CD4-positive, alpha-beta T cell (primary cell): ENCODE measurements around the gene MECP2. TPM values are rescaled to one million over a fixed set of nuclear protein-coding genes. Genes with fewer than 3 reads are reported as not detected.

ENCODE experiments used
- ATAC-seq: fragments of 200-7000 bp; cut with Tn5 transposase; one replicate; pipeline ENCODE4 v1.10.0; 2022; ENCODE audit warnings: mild to moderate bottlenecking; ENCODE audit not compliant: poor library complexity
- CTCF ChIA-PET: fragments of 350-600 bp; sonication (Branson Sonifier 250); formaldehyde crosslinking; loops from one replicate; lab custom pipeline; 2021; ENCODE audit warnings: antibody characterized with exemption, inconsistent platforms; lab: Charles Lee
- POLR2A ChIA-PET: fragments of 350-600 bp; sonication (Branson Sonifier 250); formaldehyde crosslinking; loops from one replicate; lab custom pipeline; 2021; ENCODE audit warnings: antibody characterized with exemption, inconsistent platforms; lab: Charles Lee
- DNase-seq, 14 experiments: peaks; one replicate each; pipeline ENCODE4 v3.0.0-alpha.2; 2013 to 2020; ENCODE audit warnings: mixed read lengths in 2 of 14
- H3K27ac ChIP-seq, 2 donors: one replicate each; pipeline versions ENCODE4 v1.5.1 to v1.7.0; 2013; ENCODE audit warnings: low read length in 2 of 2, low read depth in 1 of 2, mild to moderate bottlenecking in 1 of 2
- H3K27me3 ChIP-seq, 2 experiments: 1 replicate in 1 of 2; 2 replicates in 1 of 2; pipeline versions ENCODE4 v1.6.1 to v1.7.0; 2013; ENCODE audit warnings: low read length in 2 of 2, control low read depth in 1 of 2, mild to moderate bottlenecking in 1 of 2, moderate library complexity in 1 of 2; ENCODE audit not compliant: insufficient read depth in 2 of 2, control insufficient read depth in 1 of 2
- H3K36me3 ChIP-seq: one replicate; pipeline ENCODE4 v1.6.1; 2013; ENCODE audit warnings: low read length, control low read depth; ENCODE audit not compliant: insufficient read depth
- H3K4me1 ChIP-seq: one replicate; pipeline ENCODE4 v1.6.1; 2013; ENCODE audit warnings: low read length, control low read depth; ENCODE audit not compliant: insufficient read depth
- H3K4me3 ChIP-seq: one replicate; pipeline ENCODE4 v1.5.1; 2013; ENCODE audit warnings: mild to moderate bottlenecking, low read length, moderate library complexity
- H3K9me3 ChIP-seq, 2 experiments: 1 replicate in 1 of 2; 2 replicates in 1 of 2; pipeline versions ENCODE4 v1.6.1 to v1.7.0; 2013; ENCODE audit warnings: low read length in 2 of 2, mild to moderate bottlenecking in 2 of 2, control low read depth in 1 of 2, moderate library complexity in 1 of 2; ENCODE audit not compliant: control insufficient read depth in 1 of 2, insufficient read depth in 1 of 2
- H3K27ac Mint-ChIP-seq: one replicate; pipeline ENCODE4 v1.8.0; 2020; ENCODE audit warnings: mixed read lengths
- H3K27me3 Mint-ChIP-seq: one replicate; pipeline ENCODE4 v1.8.0; 2021; ENCODE audit warnings: mixed read lengths
- H3K36me3 Mint-ChIP-seq: one replicate; pipeline ENCODE4 v1.8.0; 2021; ENCODE audit warnings: low read depth, mixed read lengths
- H3K4me1 Mint-ChIP-seq: one replicate; pipeline ENCODE4 v1.8.0; 2021; ENCODE audit warnings: low read depth, mixed read lengths
- H3K4me3 Mint-ChIP-seq: one replicate; pipeline ENCODE4 v1.8.0; 2020; ENCODE audit warnings: mild to moderate bottlenecking, mixed read lengths
- H3K9me3 Mint-ChIP-seq: one replicate; pipeline ENCODE4 v1.8.0; 2020; ENCODE audit warnings: mixed read lengths
- CTCF ChIP-seq: fragments of 200-600 bp; IDR thresholded peaks from one replicate; pipeline ENCODE4 v1.8.0; 2022; ENCODE audit warnings: antibody characterized with exemption, mild to moderate bottlenecking
- intact Hi-C, 2 experiments: fragments of 100-400 bp; cut with DNase I in 1 of 2; cut with micrococcal nuclease in 1 of 2; formaldehyde crosslinking; loops; one replicate each; pipeline versions ENCODE4 v1.15.1 to v1.9.0; 2023 to 2025; cut with DNase I, micrococcal nuclease
- microRNA-seq: library from miRNA; unstranded; fragments of <30 nt; microRNA quantifications from one replicate; pipeline ENCODE4 v1.2.0, GENCODE V29; 2021; ENCODE audit warnings: borderline microRNAs expressed, borderline replicate concordance
- total RNA-seq, 174 experiments: library from RNA in 2 of 174; stranded (reverse) in 2 of 174; gene quantifications; one replicate each; pipeline ENCODE4 v1.2.3 and lab custom pipeline; 2021 to 2026

Gene MECP2
- total RNA-seq, 2 experiments from 2014 or later, result 120 to 133 TPM

- intact Hi-C loops, result loop anchor here in 1 of 2 experiments (1.0 kb wide), 1 partner anchor 9 kb away; no protein-coding TSS in a partner anchor
- peak; percentile 69 to 94 (median 82) for DNase-seq
- Mint-ChIP-seq H3K27me3 (no peaks in the 10 kb centered on the region), H3K4me1 (peaks cover 40% of the 10 kb centered on the region), H3K36me3 (peaks cover 28% of the 10 kb centered on the region), H3K27ac (peak within 1 kb of the TSS; percentile 98), H3K4me3 (peak within 1 kb of the TSS; percentile 100), H3K9me3 (no peaks in the 10 kb centered on the region)
- H3K4me3 ChIP-seq, result peak within 1 kb of the TSS; percentile 96
- H3K36me3 ChIP-seq, result no peaks in the 10 kb centered on the region
- no peak for TF ChIP-seq CTCF
- peaks cover 48% of the 10 kb centered on the region for H3K4me1 ChIP-seq
- no peaks in the 10 kb centered on the region for H3K9me3 ChIP-seq
- no peaks in the 10 kb centered on the region for H3K27me3 ChIP-seq
- ChIA-PET POLR2A (interaction anchor here (1.1 to 6.6 kb wide), 10 partner anchors 8 to 1031 kb away, joined by 3 to 163 read pairs (median 9); partner anchors contain the start of genes ARHGAP4, IRAK1 and RPL10), CTCF (no interaction called here)
- H3K27ac ChIP-seq, result peak within 1 kb of the TSS; percentile 98 to 99
- ATAC-seq, result peak; percentile 50
These were observed 125.0 kb downstream of the MECP2 start, which contains the start of gene TMEM187 for GRCh38 chrX:153972368-153973126. TMEM187 (plus strand) TSS chrX:153972754; CDS start chrX:153982063, 9,309 bp downstream.

Small RNAs within 50 kb of the gene (microRNA-seq; reads per million reads assigned to microRNA genes)
- gene MIR3202-1 (not detected), gene MIR3202-2 (not detected), gene MIR718 (not detected)

Other genes with a start within 250 kb of the MECP2 start
- gene L1CAM, start 211.5 kb downstream of the MECP2 start, total RNA-seq, result 1 to 10 TPM in 1 of 2 experiments, under 1 TPM in 1; 0.89 to 1.2 TPM
- gene AVPR2, start 193.0 kb downstream of the MECP2 start, total RNA-seq, result not detected
- 100 to 1,000 TPM; 456 to 463 TPM for gene ARHGAP4, start 171.5 kb downstream of the MECP2 start, total RNA-seq
- 10 to 100 TPM; 41.5 to 42.0 TPM for gene NAA10, start 162.7 kb downstream of the MECP2 start, total RNA-seq
- 1 to 10 TPM; 8.6 to 9.3 TPM for gene RENBP, start 153.1 kb downstream of the MECP2 start, total RNA-seq
- 10 to 100 TPM; 45.9 to 50.2 TPM for gene HCFC1, start 125.9 kb downstream of the MECP2 start, total RNA-seq
- gene TMEM187, start 125.0 kb downstream of the MECP2 start, total RNA-seq, result 1 to 10 TPM; 1.4 to 2.0 TPM
- 10 to 100 TPM; 61.2 to 67.4 TPM for gene IRAK1, start 77.8 kb downstream of the MECP2 start, total RNA-seq
- not detected for gene OPN1LW, start 46.5 kb upstream of the MECP2 start, total RNA-seq
- gene OPN1MW, start 84.9 kb upstream of the MECP2 start, total RNA-seq, result not detected
- not detected for gene OPN1MW2, start 122.0 kb upstream of the MECP2 start, total RNA-seq
- gene OPN1MW3, start 159.9 kb upstream of the MECP2 start, total RNA-seq, result not detected
- gene TEX28, start 197.4 kb upstream of the MECP2 start, total RNA-seq, result not detected
- 1 to 10 TPM; 1.7 to 2.3 TPM for gene TKTL1, start 198.1 kb upstream of the MECP2 start, total RNA-seq